NK-92 treated with Interleukin-12 subunit alpha and Interleukin-12 subunit beta, amount 100 ng/mL, for 24 hours (cell line): ENCODE measurements around the gene LRP1B.

Experiments
- DNase-seq: peaks from one replicate; lab custom pipeline; 2025; lab: John Stamatoyannopoulos, UW

The LRP1B gene

GRCh38 chr2:141947396-141948114, 183.3 kb downstream of the LRP1B start:
- DNase-seq = no peak

DNA sequence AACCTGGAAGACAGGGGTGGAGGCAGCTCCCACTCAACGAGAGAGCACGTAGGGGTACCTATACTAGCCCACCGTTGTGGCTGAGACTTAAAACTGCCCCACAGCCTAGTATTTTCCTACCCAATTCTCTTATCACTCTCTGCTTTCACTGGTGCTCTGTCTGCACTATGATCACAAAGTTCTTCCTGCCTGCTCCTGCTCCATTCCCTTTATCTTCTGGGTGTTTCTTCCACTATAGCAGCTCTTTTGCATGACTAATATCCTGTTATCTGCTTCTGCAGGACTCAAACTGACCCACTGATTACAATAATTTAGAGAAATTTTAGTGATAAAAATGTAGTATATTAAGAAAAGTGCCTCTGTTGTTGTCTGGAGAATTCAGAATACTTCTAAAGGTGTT, 184.8 kb downstream of the LRP1B start:
- DNase-seq = no peak

DNA sequence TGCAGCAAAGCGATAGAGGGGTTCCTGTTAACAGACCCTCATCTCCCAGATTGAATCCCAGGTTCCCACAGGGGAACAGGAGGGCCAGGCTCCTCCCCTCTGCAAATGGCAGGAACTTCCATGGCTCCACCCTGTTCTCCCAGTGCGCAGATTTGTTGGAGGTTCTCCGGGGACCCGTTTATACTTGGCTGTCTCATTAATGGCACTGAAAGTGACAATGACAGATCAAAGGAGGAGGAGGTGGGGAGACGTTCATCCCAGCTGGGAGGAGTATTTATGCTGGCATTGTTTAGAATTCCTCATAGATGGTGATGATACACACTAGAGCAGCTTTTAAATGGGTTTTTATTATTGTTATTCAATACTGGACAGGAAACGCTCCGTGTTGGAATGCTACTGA, 186.9 kb downstream of the LRP1B start:
- no peak for DNase-seq

DNA sequence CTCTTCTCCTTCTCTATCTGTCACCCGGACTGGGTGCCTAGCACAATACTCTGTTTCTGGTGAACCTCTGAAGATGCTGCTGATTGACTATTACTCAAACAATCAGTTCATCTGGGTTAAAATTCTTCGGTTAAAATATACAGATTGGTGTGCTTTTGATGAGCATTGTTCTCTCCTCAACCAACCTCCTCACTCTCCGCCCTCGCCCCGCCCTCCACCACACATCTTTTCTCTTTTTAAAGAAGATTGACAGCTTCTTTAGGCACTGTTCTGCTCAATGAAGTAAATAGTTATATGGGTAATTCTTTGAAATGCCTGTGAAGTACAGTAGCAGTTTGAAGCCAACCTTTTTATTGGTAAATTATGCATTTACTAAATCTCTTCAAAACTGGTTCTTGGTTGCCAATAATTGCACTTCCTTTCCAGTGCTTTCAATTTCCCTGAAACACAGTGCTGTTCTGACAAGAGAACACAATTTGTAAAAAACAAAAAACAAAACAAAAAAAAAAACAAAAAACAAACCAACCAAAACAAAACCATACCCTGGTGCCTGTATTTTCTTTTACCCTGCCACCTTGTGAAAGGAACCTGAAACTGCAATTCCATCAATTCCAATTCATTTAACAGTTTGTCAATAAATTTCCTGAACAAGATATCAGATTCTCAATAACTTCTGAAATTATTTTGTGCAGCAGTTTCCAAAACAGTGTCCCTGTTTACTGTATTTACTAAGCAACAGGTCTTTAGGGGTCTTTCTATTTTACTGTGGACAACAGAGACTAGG, 188.6 kb downstream of the LRP1B start:
- DNase-seq = no peak

GRCh38 chr2:141941210-141941714, 189.6 kb downstream of the LRP1B start:
- DNase-seq = no peak

DNA sequence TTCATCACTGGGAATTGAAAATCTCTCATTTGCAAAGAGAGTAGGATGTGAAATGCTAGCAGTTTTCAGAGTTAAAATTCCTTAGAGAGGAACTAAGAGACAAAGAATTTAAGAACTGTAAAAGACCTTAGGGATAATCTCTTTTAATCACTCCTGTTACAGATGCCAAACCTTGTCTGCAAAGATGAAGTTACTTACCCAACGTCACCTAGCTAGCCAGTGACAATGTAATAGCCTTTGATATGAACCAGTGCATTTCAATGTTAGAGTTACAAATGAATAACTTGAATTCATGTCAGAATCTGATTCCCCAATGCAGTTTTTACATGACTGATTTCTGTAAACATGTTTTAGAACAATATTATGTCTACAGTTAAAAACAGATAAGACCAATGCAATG, 190.1 kb downstream of the LRP1B start:
- no peak for DNase-seq

DNA sequence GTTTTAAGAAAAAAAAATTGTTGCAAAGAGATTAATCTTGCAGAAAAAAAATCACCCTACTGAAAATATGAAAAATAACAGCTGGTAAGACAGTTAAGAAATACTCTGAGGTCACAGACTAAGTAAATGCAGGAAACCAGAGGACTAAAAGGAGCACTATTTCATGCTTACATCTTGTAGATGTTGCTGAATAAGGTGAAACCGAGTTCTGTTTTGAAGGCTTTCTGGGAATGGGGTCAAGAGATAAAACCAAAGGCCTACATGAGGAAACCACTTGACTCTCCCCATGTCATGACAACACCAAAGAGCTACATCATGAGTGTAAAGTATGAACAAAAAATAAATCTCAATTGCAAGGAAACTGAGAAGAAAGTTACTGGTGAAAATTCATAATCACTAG, 197.6 kb downstream of the LRP1B start:
- DNase-seq = no peak

DNA sequence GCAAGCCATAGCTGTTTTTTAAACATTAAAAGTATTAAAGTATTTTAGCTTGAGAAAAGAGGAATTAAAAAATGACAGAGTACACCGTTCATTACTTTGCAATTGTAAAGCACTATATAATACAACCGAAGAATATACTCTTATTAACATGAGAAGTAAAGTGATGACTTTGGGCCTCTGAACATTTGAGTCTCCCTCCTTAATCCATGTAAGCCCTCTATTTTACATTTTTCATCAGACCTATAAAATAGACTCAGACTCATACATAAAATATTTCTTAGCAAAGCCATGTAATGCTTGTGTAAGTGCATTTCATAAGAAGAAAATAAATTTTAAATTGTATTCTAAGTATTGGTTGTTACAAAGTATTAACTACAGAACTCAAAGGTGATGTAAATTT, 198.6 kb downstream of the LRP1B start:
- no peak for DNase-seq

DNA sequence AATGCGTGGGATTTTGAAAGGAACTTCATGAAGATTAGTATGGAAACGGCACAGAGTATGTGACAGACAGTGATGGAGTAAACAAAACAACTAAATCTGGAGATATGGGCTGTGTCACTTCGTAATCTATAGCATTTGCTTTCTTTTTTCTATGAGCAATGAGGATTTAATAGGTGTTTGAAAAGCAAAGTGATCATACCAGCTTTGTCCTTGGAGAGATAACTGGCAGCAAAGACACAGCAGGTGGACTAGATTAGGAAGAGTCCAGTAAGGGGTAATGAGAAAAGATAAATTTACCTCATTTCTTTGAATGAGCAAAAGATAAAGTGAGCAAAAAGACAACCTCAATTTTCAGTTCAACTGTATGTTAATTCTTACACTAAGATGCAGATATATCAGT, 199.0 kb downstream of the LRP1B start:
- DNase-seq = no peak

GRCh38 chr2:141930803-141931202, 200.0 kb downstream of the LRP1B start:
- DNase-seq = no peak

- no peak for DNase-seq
Measured at GRCh38 chr2:141929331-141930252, 201.2 kb downstream of the LRP1B start.

DNA sequence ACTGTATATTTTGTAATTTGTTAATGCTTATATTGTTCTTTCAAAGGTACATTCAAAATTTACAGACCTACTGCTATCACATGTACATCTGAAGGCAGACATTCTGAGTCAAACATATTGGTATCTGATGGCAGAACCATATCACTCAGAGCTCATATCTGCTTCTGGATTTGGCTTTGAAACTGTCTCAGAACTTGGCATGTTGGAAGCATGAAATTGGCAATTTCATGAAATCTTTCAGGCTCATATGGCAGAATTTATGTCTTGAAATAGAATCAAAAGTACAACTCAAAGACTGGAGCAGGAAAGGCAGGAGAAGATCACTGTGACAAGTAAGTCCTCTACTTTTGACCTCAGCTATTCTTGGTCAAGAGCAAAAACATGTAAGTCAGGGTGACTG, 202.3 kb downstream of the LRP1B start:
- DNase-seq = no peak

- no peak for DNase-seq
Measured at GRCh38 chr2:141927536-141927935, 203.3 kb downstream of the LRP1B start.

- no peak for DNase-seq
Measured at GRCh38 chr2:141925511-141925910, 205.3 kb downstream of the LRP1B start.

DNA sequence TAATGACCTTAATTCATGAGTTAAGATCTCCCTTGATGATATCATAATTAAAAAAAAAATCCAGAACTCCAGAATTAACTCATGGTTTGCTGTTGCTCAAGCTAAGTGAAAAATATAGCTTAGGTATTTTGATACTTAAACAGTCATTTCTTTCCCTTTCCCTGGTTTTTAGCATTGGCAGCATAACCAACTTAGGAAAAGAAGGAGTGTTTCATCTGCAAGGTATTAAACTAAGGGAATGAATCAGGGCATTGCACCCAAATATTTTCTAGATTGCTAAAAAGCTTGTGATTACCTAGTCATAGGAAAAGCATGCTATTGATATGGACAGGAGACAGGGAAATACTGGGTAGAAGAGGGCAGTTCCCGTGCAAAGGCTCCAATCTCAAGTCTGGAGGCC, 207.2 kb downstream of the LRP1B start:
- no peak for DNase-seq

DNA sequence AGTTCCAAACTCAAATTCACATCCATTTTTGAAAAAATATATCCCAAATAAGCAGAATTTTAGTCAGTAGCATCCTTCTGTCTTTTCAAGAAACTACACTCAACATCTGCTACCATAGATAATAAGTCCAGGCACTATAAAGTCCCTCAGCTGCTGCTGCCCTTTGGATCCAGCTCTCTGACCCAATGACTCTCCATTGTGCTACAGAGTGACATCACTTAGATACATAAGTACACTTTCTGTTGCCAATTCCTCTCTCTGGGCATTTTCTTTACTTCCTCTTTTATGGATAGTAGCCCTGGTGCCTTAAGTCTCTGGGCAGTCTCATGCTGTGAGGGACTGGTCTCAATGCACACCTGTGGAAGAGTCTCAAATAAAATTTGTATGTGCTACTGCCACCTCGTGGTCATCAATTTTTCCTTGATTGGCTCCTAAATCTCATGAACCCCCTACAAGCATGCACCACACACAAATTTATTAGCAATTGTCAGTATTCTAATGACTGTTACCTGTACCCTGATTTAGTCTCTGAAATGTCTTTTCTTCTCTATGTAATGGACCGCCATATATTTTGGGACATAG, 219.2 kb downstream of the LRP1B start:
- DNase-seq = peak; percentile 3

DNA sequence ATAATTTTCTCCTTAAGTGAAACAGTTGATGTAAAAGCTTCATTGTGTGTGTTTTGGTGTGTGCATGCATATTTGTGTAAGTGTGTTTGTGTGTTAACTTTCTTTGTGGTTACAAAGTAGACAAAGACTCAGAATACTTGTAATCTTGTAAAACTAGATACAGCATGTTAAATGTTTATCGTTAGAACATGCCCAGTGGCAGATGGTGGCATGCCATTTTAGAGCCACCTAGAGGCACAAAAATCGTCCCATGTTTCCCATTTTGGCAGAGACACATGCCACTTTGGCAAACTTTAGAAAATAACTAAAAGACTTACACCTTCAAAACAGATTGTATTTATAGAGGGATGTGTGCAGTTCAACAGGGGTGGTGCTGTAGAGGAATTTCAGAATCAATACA, 224.1 kb downstream of the LRP1B start:
- DNase-seq = no peak

DNA sequence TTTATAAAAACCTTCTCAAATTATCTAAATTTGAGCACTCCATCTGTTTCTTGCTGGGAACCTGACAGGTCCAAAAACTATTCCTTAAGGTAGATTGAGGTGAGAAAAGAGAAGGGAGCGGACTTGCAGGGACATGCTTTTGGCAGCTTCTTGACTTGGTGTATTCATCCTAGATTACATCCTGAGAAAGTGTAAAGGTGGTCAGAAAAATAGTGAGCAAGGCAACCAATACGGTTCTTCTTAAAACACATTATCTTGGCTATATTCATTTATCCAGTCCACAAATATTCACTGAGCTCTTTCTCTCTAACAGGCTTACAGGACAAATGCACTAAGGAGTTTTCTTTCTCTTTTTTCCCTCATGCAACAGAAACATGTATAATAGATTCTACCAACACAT, 230.0 kb downstream of the LRP1B start:
- DNase-seq = no peak

GRCh38 chr2:141899740-141900139, 231.1 kb downstream of the LRP1B start:
- DNase-seq = no peak

DNA sequence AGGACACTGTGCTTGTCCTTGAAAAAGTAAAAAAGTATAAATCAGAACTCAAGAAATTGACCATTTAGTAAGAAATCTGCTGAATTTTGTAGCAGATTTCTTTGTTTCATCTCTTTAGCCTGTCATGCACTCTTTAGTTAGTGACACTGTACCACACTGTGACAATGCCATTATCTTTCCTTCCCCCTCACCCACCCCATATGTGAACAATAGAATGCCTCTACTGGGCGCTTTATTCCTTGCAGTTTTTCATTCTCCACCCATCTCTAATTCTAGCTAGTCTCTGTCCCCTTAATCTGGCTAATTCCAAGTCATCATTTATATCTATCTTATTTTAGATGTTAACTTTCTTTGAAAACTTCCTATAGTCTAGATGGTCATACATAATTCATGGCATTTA, 241.0 kb downstream of the LRP1B start:
- DNase-seq = no peak

GRCh38 chr2:141888987-141889555, 241.7 kb downstream of the LRP1B start:
- DNase-seq = no peak

- no peak for DNase-seq
Measured at GRCh38 chr2:141887363-141887762, 243.5 kb downstream of the LRP1B start.
